CD4-positive, alpha-beta T cell treated with Interleukin-15 for 1 hour (primary cell): Measurements from ENCODE around the gene PPP1R3G.
"Not testable (repeated sequence)": the region's sequence is repeated elsewhere in the genome, so short reads cannot be mapped to it uniquely, and the experiment has no call there.

Experiments
- DNase-seq: peaks from one replicate; pipeline ENCODE4 v3.0.0-alpha.2; 2020

Gene PPP1R3G

DNA sequence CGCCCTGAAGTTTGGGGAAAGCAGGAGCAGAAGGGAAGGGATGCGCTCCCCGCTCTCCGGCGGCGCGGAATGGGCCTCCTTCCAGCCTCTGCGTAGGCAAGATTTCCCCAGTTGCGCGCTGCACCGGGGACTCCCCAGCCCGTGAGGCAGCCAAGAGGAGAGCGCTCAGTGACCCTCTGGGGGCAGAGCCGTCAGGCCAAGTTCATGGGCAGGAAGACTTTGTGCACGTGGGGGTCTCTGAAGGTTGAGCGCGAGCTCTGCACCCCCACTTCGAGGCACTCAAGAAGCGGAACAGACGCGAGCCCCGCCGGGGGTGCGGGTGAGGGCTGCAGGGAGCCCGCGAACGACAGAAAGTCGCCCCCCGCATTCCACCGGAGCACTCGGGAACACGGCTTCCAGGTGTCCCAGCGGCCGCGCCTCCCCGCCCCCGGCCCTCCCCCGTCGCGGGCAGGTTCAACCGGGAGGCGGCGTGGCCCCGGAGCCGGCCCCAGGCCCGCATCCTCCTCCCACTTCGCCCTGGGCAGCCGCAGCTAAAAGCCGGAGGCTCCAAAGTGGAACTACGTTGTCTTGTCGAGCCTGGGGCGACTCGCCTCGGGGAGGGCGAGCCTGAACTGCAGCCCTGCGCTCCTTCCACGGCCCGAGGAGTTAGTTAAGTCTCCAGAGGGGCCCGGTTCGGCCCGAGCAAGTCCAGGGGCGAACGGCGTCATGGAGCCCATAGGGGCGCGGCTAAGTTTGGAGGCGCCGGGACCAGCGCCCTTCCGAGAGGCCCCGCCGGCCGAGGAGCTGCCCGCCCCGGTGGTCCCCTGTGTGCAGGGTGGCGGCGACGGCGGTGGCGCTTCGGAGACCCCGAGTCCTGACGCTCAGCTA, at the start of gene PPP1R3G:
Gene PPP1R3G (plus strand): TSS at position 561 of the 867 bp plus-strand sequence. CDS start 145 bp downstream, at position 706.
- no peak for DNase-seq

DNA sequence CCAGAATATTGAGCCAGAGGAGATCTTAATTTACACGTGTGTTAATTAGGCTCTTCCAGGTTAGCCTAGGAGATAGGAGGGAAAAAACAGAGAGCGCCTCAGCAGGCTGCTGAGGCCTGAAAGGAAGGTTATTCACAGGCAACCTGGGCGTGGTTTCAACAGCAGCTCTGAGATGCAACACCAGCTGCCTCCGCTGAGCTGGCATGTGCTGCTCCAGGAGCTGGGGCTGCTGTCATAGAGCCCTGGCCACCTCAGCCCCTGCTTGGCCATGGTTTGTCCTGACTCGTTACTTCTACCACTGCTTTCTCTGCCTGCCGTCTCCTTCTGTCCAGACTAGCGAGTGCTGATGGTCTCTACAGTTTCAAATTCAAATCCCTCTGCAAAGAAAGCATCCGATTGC, 48.9 kb upstream of the PPP1R3G start:
- no peak for DNase-seq

DNA sequence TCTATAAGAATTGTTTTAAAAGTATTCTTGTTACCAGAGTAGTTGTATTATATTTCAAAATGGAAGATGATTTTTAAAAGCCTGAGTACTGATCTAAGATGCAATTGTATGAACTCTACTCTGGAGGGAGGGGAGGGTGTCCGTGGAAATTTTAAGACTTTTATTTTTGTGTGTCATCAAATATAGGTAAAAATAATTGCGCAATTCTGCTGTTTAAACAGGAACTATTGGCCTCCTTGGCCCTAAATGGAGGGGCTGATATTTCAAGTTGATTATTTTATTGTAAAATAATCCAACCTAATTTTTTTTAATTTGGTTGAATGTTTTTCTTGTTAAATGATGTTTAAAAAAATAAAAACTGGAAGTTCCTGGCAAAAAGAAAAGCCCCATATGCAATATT, 43.2 kb upstream of the PPP1R3G start:
- no peak for DNase-seq

DNA sequence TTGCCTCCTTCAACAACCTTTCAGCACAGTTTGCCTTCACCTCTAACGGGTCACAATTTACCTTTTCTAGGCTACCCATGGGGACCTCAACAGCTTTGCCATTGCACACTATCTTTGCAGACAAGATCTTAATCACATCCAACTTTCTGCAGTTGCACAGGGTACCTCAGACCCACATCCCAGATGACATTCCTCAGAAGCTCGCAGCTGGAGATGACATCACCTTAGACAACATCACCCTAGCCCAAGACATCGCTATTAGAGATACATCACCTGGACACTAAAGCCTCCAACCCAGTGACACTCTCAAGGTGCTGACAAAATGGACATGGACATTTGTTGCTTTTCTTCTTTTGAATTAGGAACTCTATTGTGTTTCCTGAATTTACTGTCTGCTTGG, 42.7 kb upstream of the PPP1R3G start:
- no peak for DNase-seq

DNA sequence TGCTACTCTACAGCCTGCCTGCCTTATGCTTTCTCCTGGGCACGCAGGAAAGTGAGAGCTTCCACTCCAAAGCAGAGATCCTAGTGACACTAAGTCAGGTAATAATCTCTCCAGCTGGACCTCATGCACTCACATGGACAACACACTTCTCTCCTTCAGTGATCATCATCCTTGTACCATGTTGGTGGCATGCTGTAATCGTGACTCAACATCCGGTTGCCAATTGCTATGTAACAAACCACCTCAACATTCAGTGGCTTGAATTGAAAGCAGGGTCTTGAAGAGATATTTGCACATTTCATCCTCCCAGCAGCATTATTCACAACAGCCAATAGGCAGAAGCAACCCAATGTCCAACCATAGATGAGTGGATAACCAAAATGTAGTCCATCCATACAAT, 40.3 kb upstream of the PPP1R3G start:
- DNase-seq, result no peak

DNA sequence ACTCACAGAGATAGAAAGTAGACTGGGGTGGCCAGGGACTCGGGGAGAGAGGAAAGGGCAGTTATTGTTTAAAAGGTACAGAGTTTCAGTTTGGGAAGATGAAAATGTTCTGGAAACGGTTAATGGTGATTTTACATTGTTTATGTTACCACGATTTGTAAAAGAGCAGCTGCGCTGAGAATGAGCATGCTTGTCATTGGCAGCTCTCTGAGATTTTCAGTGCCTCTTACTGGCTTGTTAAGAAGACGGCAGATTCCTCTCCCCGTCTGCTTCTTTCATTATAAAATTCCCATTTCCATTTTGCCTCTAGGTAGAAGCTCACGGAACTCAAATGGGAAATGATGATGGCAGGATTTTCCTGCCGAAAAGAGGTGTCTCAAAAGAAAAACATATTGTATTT, 39.7 kb upstream of the PPP1R3G start:
- no peak for DNase-seq

DNA sequence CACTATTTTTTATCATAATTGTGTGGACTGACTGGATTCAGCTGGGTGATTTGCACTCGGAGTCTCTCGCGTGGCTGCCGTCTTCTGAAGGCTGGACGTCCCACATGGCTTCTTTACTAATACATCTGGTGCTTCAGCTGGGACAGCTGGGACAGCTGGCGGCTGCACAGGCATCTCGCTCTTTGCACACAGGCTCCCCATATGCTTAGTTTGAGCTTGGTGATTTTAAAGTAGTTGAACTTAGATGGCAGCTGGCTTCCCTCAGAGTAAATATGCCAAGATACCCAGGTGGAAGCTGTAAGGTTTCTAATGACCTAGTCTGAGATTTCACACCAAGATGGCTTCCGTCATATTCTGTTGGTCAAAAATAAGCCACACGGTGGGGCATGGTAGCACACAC, 38.7 kb upstream of the PPP1R3G start:
- no peak for DNase-seq

DNA sequence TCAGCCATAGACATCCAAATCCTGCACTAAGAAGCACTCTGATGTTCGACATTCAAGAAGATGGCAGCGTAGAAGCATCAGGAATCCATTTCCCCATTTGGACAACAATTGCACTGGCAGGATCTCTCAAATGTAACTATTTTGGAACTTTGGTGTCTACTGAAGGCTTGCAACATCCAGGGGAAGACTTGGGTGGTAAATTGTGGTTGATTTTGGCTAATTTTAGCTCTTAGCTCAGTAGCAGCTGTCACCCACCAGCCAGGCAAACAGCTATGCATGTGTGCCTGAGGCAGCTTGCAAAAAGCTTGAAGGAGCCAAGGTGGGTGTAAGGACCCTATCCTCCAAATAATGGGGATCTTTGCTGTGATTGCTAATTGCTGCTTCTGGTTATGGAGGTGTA, 35.1 kb upstream of the PPP1R3G start:
- DNase-seq, result no peak

DNA sequence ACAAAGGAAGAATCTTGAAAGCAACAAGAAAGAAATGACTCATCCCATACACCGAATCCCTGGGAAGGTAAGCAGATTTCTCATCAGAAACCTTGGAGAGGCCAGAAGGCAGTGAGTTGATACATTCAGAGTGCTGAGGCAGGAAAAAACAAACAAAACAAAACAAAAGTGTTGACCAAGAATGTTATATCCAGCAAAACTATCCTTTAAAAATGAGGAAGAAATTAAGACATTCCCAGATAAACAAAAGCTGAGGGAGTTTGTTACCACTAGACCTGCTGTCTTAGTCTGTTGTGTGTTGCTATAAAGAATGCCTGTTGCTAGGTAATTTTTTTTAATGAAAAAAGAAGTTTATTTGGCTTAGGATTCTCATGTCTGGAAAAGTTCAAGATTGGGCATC, 33.7 kb upstream of the PPP1R3G start:
- DNase-seq, result no peak

DNA sequence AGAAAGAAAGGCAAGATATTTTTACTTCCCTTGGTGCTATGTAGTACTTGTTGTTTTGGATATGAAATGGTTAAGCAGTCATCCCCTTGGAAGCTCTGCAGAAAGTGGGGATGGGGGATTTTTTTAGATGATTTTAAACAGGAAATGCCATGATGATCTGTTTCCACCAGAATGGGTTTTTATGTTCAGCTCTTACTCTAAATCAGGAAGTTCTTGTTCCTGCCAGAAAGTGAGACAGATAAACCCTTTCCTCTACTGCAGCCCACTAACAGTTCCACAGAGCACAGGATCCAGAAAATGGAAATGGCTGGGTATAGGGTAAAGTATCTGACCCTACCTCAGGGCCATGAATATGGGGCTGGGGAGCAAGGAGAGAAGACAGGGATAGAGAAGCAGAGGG, 32.1 kb upstream of the PPP1R3G start:
- no peak for DNase-seq

DNA sequence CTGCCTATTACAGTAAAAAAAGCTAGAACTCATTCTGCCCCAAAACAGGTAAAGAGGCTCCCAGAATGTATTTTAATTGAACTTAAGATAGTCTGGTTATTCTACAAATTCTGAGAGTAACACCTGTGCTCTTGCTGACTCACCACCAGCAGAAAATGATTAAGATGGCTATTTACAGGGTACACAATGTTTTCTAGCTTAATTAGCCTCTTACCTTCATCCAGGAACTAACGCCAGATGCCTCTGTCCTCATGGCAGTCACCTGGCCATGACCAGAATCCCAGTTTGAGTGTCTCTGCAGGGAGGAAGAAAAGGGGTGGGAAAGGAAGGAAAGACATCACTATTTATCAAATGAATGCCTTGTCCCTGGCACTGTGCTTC, 31.3 kb upstream of the PPP1R3G start:
- no peak for DNase-seq

DNA sequence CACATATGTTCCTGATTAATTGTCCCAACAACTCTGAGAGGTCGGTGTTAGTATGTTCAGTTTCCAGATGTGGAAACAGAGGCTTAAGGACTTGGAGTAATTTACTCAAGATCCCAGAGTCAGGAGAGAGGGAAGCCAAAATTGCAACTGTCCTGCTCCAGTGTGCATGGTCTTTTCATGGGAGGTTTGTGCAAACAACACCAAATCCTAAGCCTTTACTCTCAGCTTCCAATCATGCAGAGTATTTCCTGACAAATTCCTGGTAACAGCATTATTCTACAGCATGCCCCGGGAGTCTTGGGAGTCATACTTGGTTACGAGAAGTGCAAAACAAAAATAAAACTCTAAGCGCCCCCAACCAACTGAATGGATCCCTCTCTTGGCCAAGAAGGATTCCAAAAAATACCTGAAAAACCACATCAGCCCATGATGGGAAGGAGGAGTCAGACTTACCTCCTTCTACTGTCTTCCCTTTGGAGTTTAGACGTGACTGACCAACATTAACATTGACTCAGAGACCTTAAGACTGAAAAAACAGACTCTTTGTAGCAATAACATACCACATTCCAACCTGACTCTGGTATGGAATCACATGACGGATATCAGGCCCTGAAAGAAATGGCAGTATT, 30.8 kb upstream of the PPP1R3G start:
- no peak for DNase-seq

DNA sequence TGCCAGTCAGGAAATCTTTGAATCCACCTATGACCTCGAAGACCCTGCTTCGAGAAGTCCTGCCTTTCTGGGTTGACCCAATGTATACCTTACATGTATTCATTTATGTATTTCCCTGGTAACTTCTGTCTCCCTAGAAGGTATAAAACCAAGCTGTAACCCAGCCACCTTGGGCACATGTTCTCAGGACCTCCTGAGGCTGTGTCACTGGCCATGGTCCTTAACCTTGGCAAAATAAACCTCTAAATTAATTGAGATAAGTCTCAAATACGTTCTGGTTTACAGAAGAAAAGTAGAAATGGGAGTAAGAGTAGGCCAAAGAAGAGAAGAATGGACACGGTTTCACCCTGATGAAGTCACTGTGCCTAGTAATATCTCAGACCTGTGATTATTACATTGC, 30.0 kb upstream of the PPP1R3G start:
- DNase-seq, result no peak

DNA sequence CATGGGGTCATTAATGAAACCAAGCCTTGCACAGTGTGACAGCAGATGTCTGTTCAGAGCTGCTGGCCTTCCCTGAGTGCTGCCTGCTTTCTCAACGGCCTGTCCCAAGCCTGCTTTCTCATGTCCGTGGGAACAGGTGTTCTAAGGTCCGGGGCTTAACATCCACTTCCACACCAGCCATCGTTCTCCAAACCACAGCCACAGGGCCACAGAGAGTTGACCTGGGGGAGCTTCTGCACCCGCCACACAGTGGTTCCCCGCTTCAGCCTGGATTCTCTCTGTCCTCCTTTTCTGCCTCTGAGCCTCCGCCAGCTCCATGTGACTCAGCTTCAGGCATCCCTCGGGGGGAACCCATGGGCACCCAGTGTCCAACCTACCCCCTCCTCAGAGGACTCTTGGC, 26.9 kb upstream of the PPP1R3G start:
- DNase-seq, result no peak

DNA sequence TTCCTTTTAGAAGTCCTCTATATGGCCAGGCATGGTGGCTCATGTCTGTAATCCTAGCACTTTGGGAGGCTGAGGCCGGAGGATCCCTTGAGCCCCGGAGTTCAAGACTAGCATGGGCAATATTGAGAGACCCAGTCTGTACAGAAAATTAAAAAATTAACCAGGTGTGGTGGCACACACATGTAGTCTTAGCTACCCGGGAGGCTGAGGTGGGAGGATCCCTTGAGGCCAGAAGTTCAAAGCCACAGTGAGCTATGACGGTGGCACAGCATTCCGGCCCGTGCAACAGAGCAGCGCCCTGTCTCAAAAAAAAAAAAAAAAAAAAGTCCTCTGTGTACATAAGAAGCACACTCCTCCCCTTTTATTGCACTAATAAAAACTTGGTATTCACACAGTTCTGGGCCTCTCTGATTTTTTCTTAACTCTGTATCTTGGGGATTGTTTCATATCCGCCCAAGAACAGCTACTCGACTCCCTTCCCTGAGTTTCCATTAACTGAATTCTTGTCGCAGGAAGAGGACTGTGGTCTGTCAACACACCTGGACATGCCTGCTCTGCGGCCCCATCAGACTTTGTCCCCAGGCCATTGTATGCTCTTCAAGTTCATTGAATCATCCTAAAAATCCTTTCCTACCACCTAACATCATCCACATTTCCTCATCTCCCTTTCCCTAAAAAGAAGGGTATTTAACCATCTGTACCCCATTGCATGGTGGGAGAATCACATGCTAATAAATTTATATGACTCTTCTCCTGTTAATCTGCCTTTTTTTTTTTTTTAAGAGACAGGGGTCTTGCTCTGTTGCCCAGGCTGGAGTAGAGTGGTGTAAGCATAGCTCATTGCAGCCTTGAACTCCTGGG, 25.9 kb upstream of the PPP1R3G start:
- no peak for DNase-seq

DNA sequence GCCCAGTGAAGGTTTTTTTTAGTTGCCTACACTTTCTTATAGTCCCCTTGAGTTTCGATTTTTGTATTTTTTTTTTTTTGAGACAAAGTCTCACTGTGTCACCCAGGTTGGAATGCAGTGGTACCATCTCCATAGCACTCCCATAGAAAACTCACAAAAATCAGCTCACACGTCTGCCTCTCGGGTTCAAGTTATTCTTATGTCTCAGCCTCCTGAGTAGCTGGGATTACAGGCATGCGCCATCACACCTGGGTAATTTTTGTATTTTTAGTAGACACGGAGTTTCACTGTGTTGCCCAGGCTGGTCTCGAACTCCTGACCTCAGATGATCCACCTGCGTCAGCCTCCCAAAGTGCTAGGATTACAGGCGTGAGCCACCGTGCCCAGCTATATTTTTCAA, 24.7 kb upstream of the PPP1R3G start:
- DNase-seq, result not testable (repeated sequence)

DNA sequence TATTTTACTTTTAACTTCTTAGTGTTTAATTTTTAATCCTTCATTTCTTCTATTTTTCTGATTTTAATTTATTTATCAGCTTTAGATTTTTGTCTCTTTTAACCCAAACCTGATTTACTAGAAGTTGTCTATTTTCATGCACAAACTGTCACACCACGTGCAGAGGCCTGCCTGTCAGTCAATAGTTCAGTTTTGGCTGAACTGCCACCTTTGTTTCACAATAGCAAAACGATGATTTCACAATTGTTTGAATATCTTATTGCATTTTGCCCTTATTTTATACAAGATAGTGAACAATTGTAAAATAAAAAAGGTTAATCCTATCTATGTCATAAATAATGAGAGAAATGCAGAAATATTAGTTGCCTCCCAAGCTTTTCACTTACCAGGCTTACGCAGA, 24.0 kb upstream of the PPP1R3G start:
- DNase-seq, result no peak

DNA sequence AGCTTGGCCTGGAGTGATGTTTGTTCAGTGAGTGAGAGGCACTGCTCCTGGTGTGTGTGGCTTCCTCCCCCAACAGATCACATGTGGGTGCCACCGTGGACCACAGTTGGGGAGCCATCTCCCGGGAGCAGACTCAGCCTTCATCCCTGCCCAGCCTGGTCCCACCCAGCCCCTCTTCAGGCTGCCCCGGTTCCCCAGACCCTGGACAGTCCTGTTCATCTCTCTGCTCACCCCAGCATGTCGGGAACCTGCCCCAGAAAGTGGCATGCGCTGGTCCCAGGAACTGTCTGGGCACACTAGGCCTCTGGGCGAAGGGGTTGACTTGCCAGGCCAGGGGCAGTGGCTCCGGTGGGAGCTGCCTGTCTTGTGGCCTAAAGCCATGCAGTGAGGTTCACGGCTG, 21.5 kb upstream of the PPP1R3G start:
- DNase-seq, result no peak

DNA sequence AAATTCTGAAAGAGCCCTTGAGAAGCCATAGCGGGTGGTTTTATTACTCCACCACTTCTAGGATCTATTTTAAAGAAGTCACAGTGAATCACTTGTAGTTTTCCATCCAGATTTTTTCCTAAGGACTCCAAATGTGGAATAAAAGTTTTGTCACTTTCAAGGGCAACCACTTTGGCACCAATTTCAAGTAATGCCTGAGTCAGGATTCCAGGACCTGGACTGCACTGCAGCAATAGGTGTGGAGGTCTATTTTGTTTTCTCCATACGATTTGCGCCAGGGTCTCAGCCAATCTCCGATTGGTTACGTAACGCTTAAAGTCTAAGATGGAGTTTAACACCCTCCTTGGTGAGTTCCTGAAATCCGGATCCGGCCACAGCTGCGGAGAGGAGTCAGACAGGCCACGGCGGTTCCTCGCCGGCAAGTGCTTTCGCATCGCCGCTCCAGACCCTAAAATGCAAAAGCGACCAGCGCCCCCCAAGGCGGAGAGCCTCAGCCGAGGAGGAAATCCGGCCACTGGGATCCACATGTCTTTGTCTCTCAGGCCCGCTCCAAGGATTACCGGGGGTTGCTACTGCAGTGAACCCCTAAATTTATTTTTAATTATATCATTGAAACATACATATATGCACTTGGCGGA, 18.6 kb upstream of the PPP1R3G start:
- DNase-seq, result no peak

DNA sequence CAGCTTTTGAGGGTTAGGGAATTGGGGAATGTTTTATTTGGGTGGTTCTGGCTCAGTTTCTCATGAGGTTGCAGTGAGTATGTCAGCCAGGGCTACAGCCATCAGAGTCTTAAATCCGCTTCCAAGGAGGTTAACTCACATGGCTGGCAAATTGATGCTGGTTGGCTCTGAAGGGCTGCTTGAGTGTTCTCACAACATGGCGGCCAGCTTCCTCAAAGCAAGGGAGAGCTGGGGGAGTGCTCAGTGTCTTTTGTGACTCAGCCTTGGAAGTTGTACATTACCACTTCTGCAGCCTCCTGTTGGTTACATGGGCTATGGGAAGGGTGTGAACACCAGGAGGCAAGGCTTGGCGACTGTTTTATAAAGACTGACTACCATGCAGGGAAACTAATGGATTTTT, 17.8 kb upstream of the PPP1R3G start:
- no peak for DNase-seq

DNA sequence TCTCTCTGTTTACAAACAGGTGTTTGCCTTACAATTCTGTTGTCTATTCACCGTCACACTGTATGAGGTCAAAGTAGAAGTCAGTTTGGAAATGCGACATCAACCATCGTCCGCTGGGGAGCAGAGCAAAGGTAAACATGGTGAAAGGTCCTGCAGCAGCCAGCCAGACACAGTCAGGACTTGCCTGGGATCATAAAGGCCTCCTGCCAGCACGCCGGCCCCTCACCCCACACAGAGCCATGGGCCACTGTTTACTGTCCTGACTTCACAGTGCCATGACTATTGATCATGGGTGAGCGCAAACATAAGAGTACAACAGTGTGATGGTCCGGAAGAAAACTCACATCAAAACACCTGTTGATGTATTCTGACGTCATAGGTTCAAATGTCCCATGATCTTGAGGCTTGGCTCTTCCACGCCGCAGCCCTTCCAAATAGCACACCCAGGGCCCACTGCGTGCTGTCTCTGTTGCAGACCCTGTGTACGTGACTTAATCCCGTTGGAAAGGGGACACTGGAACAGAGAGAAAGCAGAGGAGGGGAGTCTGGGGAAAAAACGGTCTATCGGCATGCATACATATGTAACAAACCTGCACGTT, 16.9 kb upstream of the PPP1R3G start:
- DNase-seq, result no peak

DNA sequence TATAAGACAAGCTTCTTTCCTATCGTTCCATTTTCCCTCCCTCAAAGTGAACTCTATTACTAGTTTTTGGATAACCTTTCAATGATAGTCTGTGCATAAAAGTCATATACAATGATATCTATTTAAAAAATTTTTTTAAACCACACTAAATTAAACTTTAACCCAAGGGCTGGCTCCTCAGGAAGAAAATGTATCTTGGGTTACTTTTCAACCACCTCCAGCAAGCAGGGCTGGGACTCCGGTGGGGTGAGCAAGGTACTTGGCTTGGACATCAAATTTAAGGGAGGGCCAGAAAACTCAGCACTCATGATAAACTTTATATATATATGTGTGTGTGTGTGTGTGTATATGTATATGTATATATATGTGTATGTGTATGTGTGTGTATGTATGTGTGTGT, 13.9 kb upstream of the PPP1R3G start:
- DNase-seq, result no peak

DNA sequence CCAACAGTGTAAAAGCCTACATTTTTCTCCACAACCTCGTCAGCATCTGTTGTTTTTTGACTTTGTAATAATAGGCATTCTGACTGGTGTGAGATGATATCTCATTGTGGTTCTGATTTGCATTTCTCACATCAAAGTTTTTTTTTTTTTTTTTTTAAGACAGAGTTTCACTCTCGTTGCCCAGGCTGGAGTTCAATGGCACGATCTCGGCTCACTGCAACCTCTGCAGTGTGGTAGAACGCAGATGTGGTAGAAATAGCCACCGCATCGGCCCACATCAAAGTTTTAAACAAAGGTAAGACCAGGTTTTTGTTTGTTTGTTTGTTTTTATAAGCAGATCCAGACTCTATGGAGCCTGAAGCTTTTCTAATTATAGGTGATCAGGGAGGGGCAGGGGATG, 12.7 kb upstream of the PPP1R3G start:
- DNase-seq, result no peak
